Hematopoietic multipotent progenitor cell treated with erythropoietin and hydrocortisone succinate and interleukin-3 and kit ligand, for 6 days (in vitro differentiated cells): ENCODE data around the gene HORMAD1.
"Not testable (repeated sequence)": the region's sequence is repeated elsewhere in the genome, so short reads cannot be mapped to it uniquely, and the experiment has no call there.

ENCODE experiments used
- DNase-seq: peaks from one replicate; pipeline ENCODE4 v3.0.0-alpha.2; 2015

Gene HORMAD1

GRCh38 chr1:150720703-150721102 lies at the start of gene HORMAD1:
Gene HORMAD1 (minus strand): TSS chr1:150720895. CDS start chr1:150719505, 1,390 bp downstream.
- no peak for DNase-seq

- not testable (repeated sequence) for DNase-seq
Measured at GRCh38 chr1:150767704-150768103, 47.0 kb upstream of the HORMAD1 start.

- not testable (repeated sequence) for DNase-seq
Measured at GRCh38 chr1:150765977-150766301, 45.2 kb upstream of the HORMAD1 start.

GRCh38 chr1:150765296-150765976 lies 44.7 kb upstream of the HORMAD1 start, which contains the start of gene CTSS:
Gene CTSS (minus strand): TSS chr1:150765778. CDS start chr1:150764763, 1,015 bp downstream.
- peak; percentile 76 for DNase-seq

GRCh38 chr1:150764617-150765101 lies 44.0 kb upstream of the HORMAD1 start:
- peak; percentile 45 for DNase-seq

- no peak for DNase-seq
Measured at GRCh38 chr1:150763018-150763417, 42.3 kb upstream of the HORMAD1 start.

- peak; percentile 49 for DNase-seq
Measured at GRCh38 chr1:150762552-150762951, 41.9 kb upstream of the HORMAD1 start.

- DNase-seq, result no peak
Measured at GRCh38 chr1:150761801-150762200, 41.1 kb upstream of the HORMAD1 start.

GRCh38 chr1:150760013-150760412 lies 39.3 kb upstream of the HORMAD1 start:
- peak; percentile 52 for DNase-seq

GRCh38 chr1:150753416-150753815 lies 32.7 kb upstream of the HORMAD1 start:
- no peak for DNase-seq

GRCh38 chr1:150751443-150751842 lies 30.7 kb upstream of the HORMAD1 start:
- DNase-seq, result no peak

GRCh38 chr1:150749720-150750311 lies 29.1 kb upstream of the HORMAD1 start:
- no peak for DNase-seq

GRCh38 chr1:150748878-150749719 lies 28.4 kb upstream of the HORMAD1 start:
- peak; percentile 81 for DNase-seq

GRCh38 chr1:150730130-150730721 lies 9.5 kb upstream of the HORMAD1 start:
- no peak for DNase-seq

- no peak for DNase-seq
Measured at GRCh38 chr1:150724336-150724735, 3.6 kb upstream of the HORMAD1 start.

GRCh38 chr1:150720098-150720497 lies 597 bp downstream of the HORMAD1 start:
- DNase-seq, result no peak

- no peak for DNase-seq
Measured at GRCh38 chr1:150718225-150718891, 2.3 kb downstream of the HORMAD1 start.

- not testable (repeated sequence) for DNase-seq
Measured at GRCh38 chr1:150709031-150709430, 11.7 kb downstream of the HORMAD1 start.

- no peak for DNase-seq
Measured at GRCh38 chr1:150708595-150708994, 12.1 kb downstream of the HORMAD1 start.

- no peak for DNase-seq
Measured at GRCh38 chr1:150706091-150706490, 14.6 kb downstream of the HORMAD1 start.

GRCh38 chr1:150703427-150703826 lies 17.3 kb downstream of the HORMAD1 start:
- DNase-seq, result no peak
